H1 (cell line): ENCODE measurements around the gene LRRC4C. TPM values are rescaled to one million over a fixed set of nuclear protein-coding genes. Genes with fewer than 3 reads are reported as not detected.

ENCODE experiments used
- CTCF ChIA-PET: fragments of 300-600 bp; sonication (Branson Sonifier 250); formaldehyde crosslinking; loops from one replicate; lab custom pipeline; 2021; ENCODE audit not compliant: partially characterized antibody; lab: Charles Lee
- POLR2A ChIA-PET: fragments of 300-600 bp; sonication (Branson Sonifier 250); formaldehyde crosslinking; loops from one replicate; lab custom pipeline; 2021; ENCODE audit warnings: inconsistent platforms; ENCODE audit not compliant: partially characterized antibody; lab: Charles Lee
- DNase-seq, 2 experiments: peaks; one replicate each; pipeline versions ENCODE4 v3.0.0 to v3.0.0-alpha.2; 2010 to 2022; ENCODE audit warnings: low spot score in 2 of 2, low read depth in 1 of 2, mixed read lengths in 1 of 2
- FAIRE-seq: peaks from 2 replicates; lab custom pipeline; 2011; peaks lifted over from hg19 to GRCh38; lab: Jason Lieb, UNC
- H2AFZ ChIP-seq: 2 replicates; pipeline ENCODE4 v1.8.1; 2012; ENCODE audit warnings: low read length, inconsistent platforms
- H2AK5ac ChIP-seq: 2 replicates; pipeline ENCODE4 v1.6.1; 2013; ENCODE audit warnings: low read depth, low read length
- H2BK120ac ChIP-seq: replicated peaks from 2 replicates; pipeline ENCODE3; 2013; ENCODE audit warnings: low read depth, low read length, inconsistent platforms
- H2BK12ac ChIP-seq: 2 replicates; pipeline ENCODE4 v1.6.1; 2013; ENCODE audit warnings: low read depth, low read length
- H2BK15ac ChIP-seq: 2 replicates; pipeline ENCODE4 v1.6.1; 2013; ENCODE audit warnings: low read length
- H2BK20ac ChIP-seq: 2 replicates; pipeline ENCODE4 v1.6.1; 2013; ENCODE audit warnings: low read length
- H2BK5ac ChIP-seq: 2 replicates; pipeline ENCODE4 v1.6.1; 2013; ENCODE audit warnings: low read depth, low read length
- H3K14ac ChIP-seq: 2 replicates; pipeline ENCODE4 v1.6.1; 2013; ENCODE audit warnings: inconsistent platforms; ENCODE audit not compliant: insufficient read length
- H3K18ac ChIP-seq: 2 replicates; pipeline ENCODE4 v1.6.1; 2013; ENCODE audit warnings: low read length; ENCODE audit errors: extremely low read depth
- H3K23ac ChIP-seq: 2 replicates; pipeline ENCODE4 v1.6.1; 2013; ENCODE audit warnings: inconsistent platforms; ENCODE audit not compliant: insufficient read length
- H3K23me2 ChIP-seq: 2 replicates; pipeline ENCODE4 v1.6.1; 2013; ENCODE audit warnings: low read depth, low read length
- H3K27ac ChIP-seq: 2 replicates; pipeline ENCODE4 v1.6.1; 2011; ENCODE audit warnings: low read depth, low read length, inconsistent platforms
- H3K27me3 ChIP-seq, 4 experiments: replicated peaks in 1 of 4; 1 replicate in 1 of 4; 2 replicates in 3 of 4; pipeline versions ENCODE4 v1.6.1 to v1.8.1; 2011 to 2013; ENCODE audit warnings: low read length in 3 of 4, mild to moderate bottlenecking in 3 of 4, inconsistent platforms in 2 of 4, mixed read lengths in 2 of 4, moderate library complexity in 1 of 4; ENCODE audit not compliant: control insufficient read depth in 3 of 4, insufficient read depth in 3 of 4; ENCODE audit errors: extremely low read depth in 1 of 4
- H3K36me3 ChIP-seq, 4 experiments: 2 replicates each; pipeline versions ENCODE4 v1.6.1 to v1.8.1; 2011 to 2013; ENCODE audit warnings: mild to moderate bottlenecking in 4 of 4, low read length in 3 of 4, moderate library complexity in 2 of 4, control low read depth in 1 of 4, inconsistent platforms in 1 of 4; ENCODE audit not compliant: insufficient read depth in 4 of 4, control insufficient read depth in 2 of 4
- H3K4ac ChIP-seq: replicated peaks from 2 replicates; pipeline ENCODE3; 2013; ENCODE audit warnings: low read length, low read depth, mixed read lengths, inconsistent platforms; ENCODE audit not compliant: insufficient read length
- H3K4me1 ChIP-seq, 4 experiments: replicated peaks in 1 of 4; 1 replicate in 1 of 4; 2 replicates in 3 of 4; pipeline versions ENCODE4 v1.6.1 to v1.8.1; 2011 to 2013; ENCODE audit warnings: low read length in 3 of 4, inconsistent platforms in 2 of 4, mixed read lengths in 1 of 4; ENCODE audit not compliant: insufficient read depth in 4 of 4, control insufficient read depth in 3 of 4
- H3K4me2 ChIP-seq, 2 experiments: 2 replicates each; pipeline versions ENCODE4 v1.6.1 to v1.8.1; 2011 to 2013; ENCODE audit warnings: low read depth in 2 of 2, low read length in 2 of 2, control low read depth in 1 of 2, inconsistent platforms in 1 of 2, mild to moderate bottlenecking in 1 of 2; ENCODE audit not compliant: insufficient read depth in 1 of 2
- H3K4me3 ChIP-seq, 4 experiments: fragments of 200-600, 300-600 bp in 1 of 4; sonication (generic), shearing (Covaris generic), sonication (Bioruptor Twin) in 1 of 4; 2 replicates each; pipeline versions ENCODE4 v1.5.1 to v1.8.1; 2011 to 2016; ENCODE audit warnings: low read length in 4 of 4, low read depth in 3 of 4, control low read depth in 2 of 4, inconsistent platforms in 2 of 4, mild to moderate bottlenecking in 2 of 4, mixed read lengths in 1 of 4, moderate library complexity in 1 of 4; ENCODE audit not compliant: insufficient read depth in 2 of 4; ENCODE audit errors: extremely low read depth in 1 of 4
- H3K56ac ChIP-seq: replicated peaks from 2 replicates; pipeline ENCODE3; 2013; ENCODE audit warnings: low read depth, mild to moderate bottlenecking, mixed read lengths, low read length, inconsistent platforms; ENCODE audit not compliant: insufficient read length
- H3K79me1 ChIP-seq: 2 replicates; pipeline ENCODE4 v1.6.1; 2013; ENCODE audit warnings: low read depth, low read length, control low read depth
- H3K79me2 ChIP-seq, 2 experiments: 2 replicates each; pipeline versions ENCODE4 v1.6.1 to v1.8.1; 2012 to 2013; ENCODE audit warnings: low read length in 2 of 2, mild to moderate bottlenecking in 2 of 2, inconsistent platforms in 1 of 2; ENCODE audit not compliant: insufficient read depth in 2 of 2, control insufficient read depth in 1 of 2
- H3K9ac ChIP-seq, 4 experiments: replicated peaks in 1 of 4; 1 replicate in 1 of 4; 2 replicates in 3 of 4; pipeline versions ENCODE4 v1.6.1 to v1.8.1; 2011 to 2013; ENCODE audit warnings: low read depth in 3 of 4, low read length in 3 of 4, control low read depth in 2 of 4, mild to moderate bottlenecking in 2 of 4, moderate library complexity in 2 of 4, inconsistent platforms in 1 of 4; ENCODE audit errors: extremely low read depth in 1 of 4
- H3K9me3 ChIP-seq, 2 experiments: 2 replicates each; pipeline versions ENCODE4 v1.6.1 to v1.8.1; 2012 to 2013; ENCODE audit warnings: mild to moderate bottlenecking in 2 of 2, moderate library complexity in 2 of 2, control low read depth in 1 of 2, inconsistent platforms in 1 of 2, low read depth in 1 of 2, low read length in 1 of 2, mixed read lengths in 1 of 2; ENCODE audit not compliant: insufficient read depth in 2 of 2
- H4K20me1 ChIP-seq, 2 experiments: replicated peaks in 1 of 2; 2 replicates each; pipeline versions ENCODE3 to v1.8.1; 2011 to 2013; ENCODE audit warnings: inconsistent platforms in 2 of 2, low read length in 2 of 2, mild to moderate bottlenecking in 1 of 2; ENCODE audit not compliant: insufficient read depth in 2 of 2, control insufficient read depth in 1 of 2
- H4K5ac ChIP-seq: 2 replicates; pipeline ENCODE4 v1.6.1; 2013; ENCODE audit warnings: low read length, low read depth, mixed read lengths, inconsistent platforms; ENCODE audit not compliant: insufficient read length
- H4K8ac ChIP-seq: 2 replicates; pipeline ENCODE4 v1.8.0; 2013; ENCODE audit warnings: mild to moderate bottlenecking, moderate library complexity, low read length, inconsistent platforms; ENCODE audit not compliant: insufficient read depth; ENCODE audit errors: extremely low read depth
- H4K91ac ChIP-seq: replicated peaks from 2 replicates; pipeline ENCODE3; 2013; ENCODE audit warnings: low read length, mixed read lengths, inconsistent platforms; ENCODE audit not compliant: insufficient read length
- ASH2L ChIP-seq: fragments of 200-600, 300-600 bp; sonication (generic); IDR thresholded peaks from one replicate; pipeline ENCODE4 v1.7.1; 2017; ENCODE audit warnings: low read length
- CREB1 ChIP-seq: IDR thresholded peaks from 2 replicates; pipeline ENCODE4 v1.6.1; 2012; ENCODE audit warnings: inconsistent platforms
- CTBP2 ChIP-seq: IDR thresholded peaks from 2 replicates; pipeline ENCODE4 v1.7.0; 2011; ENCODE audit warnings: borderline replicate concordance, mild to moderate bottlenecking, moderate library complexity, mixed read lengths, low read length; ENCODE audit not compliant: insufficient read depth, insufficient read length
- EGR1 ChIP-seq: IDR thresholded peaks from 2 replicates; pipeline ENCODE4 v1.6.1; 2011; ENCODE audit warnings: low read depth, low read length, borderline replicate concordance
- HDAC2 ChIP-seq, 2 experiments: fragments of 300-600 bp in 1 of 2; sonication (generic) in 1 of 2; IDR thresholded peaks; 2 replicates each; pipeline ENCODE4 v1.6.1; 2011 to 2012; ENCODE audit warnings: low read depth in 2 of 2, low read length in 2 of 2, mild to moderate bottlenecking in 2 of 2, moderate library complexity in 2 of 2, borderline replicate concordance in 1 of 2, inconsistent platforms in 1 of 2
- KDM1A ChIP-seq: fragments of 200-600, 300-600 bp; sonication (generic); IDR thresholded peaks from 2 replicates; pipeline ENCODE4 v1.7.1; 2016; ENCODE audit warnings: mild to moderate bottlenecking, low read length, borderline replicate concordance
- RAD21 ChIP-seq, 2 experiments: IDR thresholded peaks in 1 of 2; conservative IDR thresholded peaks in 1 of 2; 2 replicates each; pipeline ENCODE4 v1.6.1; 2011; ENCODE audit warnings: low read depth in 2 of 2, low read length in 2 of 2, improper control_type of control experiment in 1 of 2, inconsistent platforms in 1 of 2, mild to moderate bottlenecking in 1 of 2, moderate library complexity in 1 of 2
- RBBP5 ChIP-seq: IDR thresholded peaks from 2 replicates; pipeline ENCODE4 v1.7.1; 2012; ENCODE audit warnings: low read depth, mild to moderate bottlenecking, inconsistent platforms, low read length, moderate library complexity, borderline replicate concordance
- RFX5 ChIP-seq: IDR thresholded peaks from 2 replicates; pipeline ENCODE4 v1.6.1; 2011; ENCODE audit warnings: low read depth, low read length, improper control_type of control experiment, borderline replicate concordance
- SP1 ChIP-seq: IDR thresholded peaks from 2 replicates; pipeline ENCODE4 v1.6.1; 2011; ENCODE audit warnings: low read depth, low read length
- SP4 ChIP-seq: IDR thresholded peaks from 2 replicates; pipeline ENCODE4 v1.6.1; 2012; ENCODE audit warnings: low read length, inconsistent platforms
- SRF ChIP-seq: IDR thresholded peaks from 2 replicates; pipeline ENCODE4 v1.6.1; 2011; ENCODE audit warnings: mild to moderate bottlenecking, low read depth, low read length, moderate library complexity
- SUZ12 ChIP-seq: fragments of 200-600 bp; sonication (generic); IDR thresholded peaks from 2 replicates; pipeline ENCODE4 v1.6.1; 2012; ENCODE audit warnings: mild to moderate bottlenecking, inconsistent platforms, low read length, moderate library complexity, mixed read lengths
- TAF7 ChIP-seq: optimal IDR thresholded peaks from 2 replicates; pipeline ENCODE3; 2011; ENCODE audit warnings: low read depth, mild to moderate bottlenecking, inconsistent platforms, low read length, moderate library complexity, borderline replicate concordance
- TBP ChIP-seq: IDR thresholded peaks from 2 replicates; pipeline ENCODE4 v1.6.1; 2011; ENCODE audit warnings: low read depth, low read length, improper control_type of control experiment
- WGBS, 2 experiments: shearing (Covaris generic) in 1 of 2; methylation state at CpG; one replicate each; pipeline versions ENCODE4 v1.1.6 to v1.1.7; 2013 to 2015; ENCODE audit warnings: low lambda C conversion rate in 2 of 2, mixed read lengths in 2 of 2, inconsistent platforms in 1 of 2, low coverage in 1 of 2, missing lambda C conversion rate in 1 of 2; ENCODE audit not compliant: insufficient replicate concordance in 2 of 2, insufficient coverage in 1 of 2, insufficient read length in 1 of 2; ENCODE audit errors: extremely low coverage in 1 of 2, missing lambda C conversion rate in 1 of 2; 5-methylcytosine and 5-hydroxymethylcytosine counted together
- polyA plus RNA-seq, 7 experiments: library from polyadenylated mRNA; depleted of rRNA in 3 of 7; stranded (reverse) in 5 of 7; unstranded in 2 of 7; fragments of >200 nt in 5 of 7; fragments of 200-250 nt in 2 of 7; gene quantifications; 1 replicate in 5 of 7; 2 replicates in 1 of 7; 4 replicates in 1 of 7; pipeline versions ENCODE4 v1.2.1 to v1.2.3, GENCODE V29; 2011 to 2013; ENCODE audit warnings: missing spikeins in 2 of 7, mixed read lengths in 2 of 7
- total RNA-seq: library from RNA; stranded (reverse); fragmentation: NEBNext Ultra II Directional; extraction: Animal tissue kit (Norgen Biotek cat#: 25700); gene quantifications from 2 replicates; pipeline ENCODE4 v1.2.1, GENCODE V29; 2021

Gene LRRC4C
- total and polyA plus RNA-seq, 2 of the 8 experiments (the other 6 are each of a cell fraction or from before 2014, with no cell fraction given) = 0.23 to 2.2 TPM

DNA sequence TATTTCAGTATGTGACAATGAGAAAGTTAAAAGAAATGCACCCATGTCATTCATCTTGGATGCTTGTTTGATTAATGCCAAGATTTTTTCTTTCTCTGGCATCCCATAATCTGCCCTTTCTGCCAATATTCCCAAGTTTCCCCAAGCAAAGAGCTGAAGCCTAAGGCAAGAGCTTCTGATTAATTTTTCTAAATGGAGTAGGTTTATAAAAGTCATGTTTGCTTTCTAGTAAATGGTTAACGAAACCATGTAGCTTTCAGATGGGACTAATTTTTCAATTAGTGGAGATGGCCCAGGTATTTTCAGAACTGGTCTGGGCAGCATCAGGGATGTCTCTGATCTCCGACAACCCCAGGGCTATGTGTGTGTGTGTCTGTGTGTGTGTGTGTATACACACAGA lies 55.3 kb downstream of the LRRC4C start:
- POLR2A ChIA-PET = no interaction called here
- no peak overlapping the region for H3K4me2 ChIP-seq
- DNase-seq = no peak
- H3K14ac ChIP-seq = no peak overlapping the region
- H3K36me3 ChIP-seq = no peaks in the 10 kb centered on the region
- no peak for FAIRE-seq
- H2BK12ac ChIP-seq = no peak overlapping the region
- no peak overlapping the region for H2AFZ ChIP-seq
- H2BK20ac ChIP-seq = no peak overlapping the region
- H3K18ac ChIP-seq = no peak overlapping the region
- no peaks in the 10 kb centered on the region for H4K20me1 ChIP-seq
- WGBS, 2 experiments = 92% methylated on average over 2 of the region's 2 CpGs; no CpG with 5 or more reads in 1 of the 2 experiments
- no peak overlapping the region for H2AK5ac ChIP-seq
- H3K23ac ChIP-seq = no peak overlapping the region
- no peak overlapping the region for H3K27ac ChIP-seq
- CTCF ChIA-PET = interaction anchor here (1.0 to 1.2 kb wide), 2 partner anchors 27 to 95 kb away, joined by 3 read pairs; no protein-coding TSS in a partner anchor
- no peak overlapping the region for H4K91ac ChIP-seq
- no peaks in the 10 kb centered on the region for H3K79me2 ChIP-seq
- no peak overlapping the region for H4K5ac ChIP-seq
- no peak overlapping the region for H3K9ac ChIP-seq
- no peaks in the 10 kb centered on the region; the same call in 1 of the 2 replicates for H3K23me2 ChIP-seq
- no peak overlapping the region for H2BK5ac ChIP-seq
- H3K4ac ChIP-seq = no peak overlapping the region
- H3K27me3 ChIP-seq = no peaks in the 10 kb centered on the region
- no peak overlapping the region for H2BK15ac ChIP-seq
- no peak overlapping the region for H3K56ac ChIP-seq
- no peaks in the 10 kb centered on the region for H3K79me1 ChIP-seq
- H2BK120ac ChIP-seq = no peak overlapping the region
- H3K4me1 ChIP-seq = no peaks in the 10 kb centered on the region
- no peaks in the 10 kb centered on the region for H3K9me3 ChIP-seq
- no peak overlapping the region for H4K8ac ChIP-seq
- no peak overlapping the region for H3K4me3 ChIP-seq
- TF ChIP-seq ASH2L (no peak), HDAC2 (IDR thresholded peaks at IDR 0.05; ENCODE audit: borderline replicate concordance in 1 of 2, low read depth in 2 of 2, low read length in 2 of 2) (no peak), RFX5 (no peak), SRF (no peak), CREB1 (no peak), TAF7 (no peak), RAD21 (IDR thresholded peaks at IDR 0.05 in 1 of 2, conservative IDR thresholded peaks at IDR 0.05 in 1 of 2; ENCODE audit: low read depth in 2 of 2, low read length in 2 of 2) (no peak), EGR1 (no peak), KDM1A (no peak), SUZ12 (no peak), SP1 (no peak), SP4 (no peak), TBP (no peak), RBBP5 (no peak), CTBP2 (no peak)
